Large intestine (tissue), 3 donors: ENCODE results near the gene TAOK3. TPM values are rescaled to one million over a fixed set of nuclear protein-coding genes. Genes with fewer than 3 reads are reported as not detected.
A peak's percentile ranks its signal among the peaks of the same experiment; 100 is the strongest.

Experiments
- DNase-seq, 2 donors: peaks; one replicate each; pipeline versions ENCODE4 v3.0.0 to v3.0.0-alpha.2; 2013
- H3K27ac ChIP-seq: one replicate; pipeline ENCODE4 v1.5.1; 2013; ENCODE audit warnings: low read length
- H3K27me3 ChIP-seq: 2 replicates; pipeline ENCODE4 v1.6.1; 2013; ENCODE audit warnings: low read length; ENCODE audit not compliant: control insufficient read depth, insufficient read depth
- H3K36me3 ChIP-seq: 2 replicates; pipeline ENCODE4 v1.6.1; 2013; ENCODE audit warnings: low read length; ENCODE audit not compliant: control insufficient read depth, insufficient read depth
- H3K4me1 ChIP-seq: one replicate; pipeline ENCODE4 v1.6.1; 2013; ENCODE audit warnings: low read length; ENCODE audit not compliant: control insufficient read depth, insufficient read depth
- H3K4me3 ChIP-seq: one replicate; pipeline ENCODE4 v1.5.1; 2013; ENCODE audit warnings: low read length
- H3K9me3 ChIP-seq: one replicate; pipeline ENCODE4 v1.6.1; 2013; ENCODE audit warnings: mild to moderate bottlenecking, low read depth, low read length, moderate library complexity; ENCODE audit not compliant: control insufficient read depth
- WGBS: methylation state at CpG from one replicate; pipeline ENCODE4 v1.1.5; 2013; ENCODE audit warnings: low lambda C conversion rate; ENCODE audit not compliant: insufficient coverage; 5-methylcytosine and 5-hydroxymethylcytosine counted together
- polyA plus RNA-seq: library from polyadenylated mRNA; unstranded; fragments of 120-200 nt; gene quantifications from one replicate; pipeline ENCODE4 v1.2.1, GENCODE V29; 2013

Gene TAOK3
- polyA plus RNA-seq, 1 donor = 44.7 TPM

DNA sequence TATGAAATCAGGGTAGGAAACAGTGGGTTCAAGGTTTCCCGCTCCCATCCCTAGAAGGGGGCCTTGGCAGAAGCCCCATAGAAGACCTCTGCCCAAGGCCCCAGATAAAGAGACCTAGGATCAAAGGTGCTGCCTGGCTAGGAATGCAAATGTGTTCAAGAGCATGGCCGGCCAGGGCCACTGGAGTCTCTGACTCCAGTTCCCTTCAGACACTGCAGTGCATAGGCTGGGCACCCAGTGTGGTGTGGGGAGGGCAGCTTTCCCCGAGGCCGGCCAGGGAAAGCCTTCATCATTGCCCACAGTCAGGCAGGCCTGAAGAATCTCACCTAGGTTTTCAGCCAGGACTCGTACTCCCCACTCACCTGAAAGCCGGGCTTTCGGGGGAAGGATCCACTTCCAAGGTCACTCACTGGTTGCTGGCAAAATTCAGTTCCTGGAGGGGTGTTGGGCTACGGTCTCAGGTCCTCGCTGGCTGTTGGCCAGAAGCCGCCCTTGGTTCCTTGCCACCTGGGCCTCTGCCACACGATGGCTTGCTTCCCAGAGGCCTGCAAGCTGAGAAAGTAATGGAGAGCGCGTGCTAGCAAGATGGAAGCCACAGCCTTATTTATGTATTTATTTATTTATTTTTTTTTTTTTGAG, 246.5 kb downstream of the TAOK3 start:
- no peak overlapping the region for H3K27ac ChIP-seq
- peaks cover 5% of the 10 kb centered on the region for H3K4me1 ChIP-seq
- no CpG with 5 or more reads among the region's 13 CpGs for WGBS
- no peaks in the 10 kb centered on the region for H3K9me3 ChIP-seq
- H3K27me3 ChIP-seq = no peaks in the 10 kb centered on the region
- H3K36me3 ChIP-seq = no peaks in the 10 kb centered on the region
- DNase-seq = no peak
- H3K4me3 ChIP-seq = no peak overlapping the region

DNA sequence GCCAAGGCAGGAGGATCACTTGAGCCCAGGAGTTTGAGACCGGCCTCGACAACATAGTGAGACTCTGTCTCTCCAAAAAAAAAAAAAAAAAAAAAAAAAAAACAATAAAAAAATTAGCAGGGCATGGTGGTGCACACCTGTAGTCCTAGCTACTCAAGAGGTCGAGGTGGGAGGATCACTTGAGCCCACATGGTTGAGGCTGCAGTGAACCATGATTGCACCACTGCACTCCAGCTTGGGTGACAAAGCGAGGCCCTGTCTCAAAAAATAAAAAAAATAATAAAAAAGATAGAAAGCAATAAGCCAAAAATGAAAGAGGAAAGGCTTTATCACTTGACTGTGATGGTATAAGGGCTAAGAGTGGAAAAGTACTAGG, 247.0 kb downstream of the TAOK3 start:
- WGBS = 100% methylated on average over 1 of the region's 4 CpGs
- Histone ChIP-seq H3K27ac (no peak overlapping the region), H3K9me3 (no peaks in the 10 kb centered on the region), H3K36me3 (no peaks in the 10 kb centered on the region), H3K4me3 (no peak overlapping the region), H3K27me3 (no peaks in the 10 kb centered on the region), H3K4me1 (peaks cover 5% of the 10 kb centered on the region)
- no peak for DNase-seq

DNA sequence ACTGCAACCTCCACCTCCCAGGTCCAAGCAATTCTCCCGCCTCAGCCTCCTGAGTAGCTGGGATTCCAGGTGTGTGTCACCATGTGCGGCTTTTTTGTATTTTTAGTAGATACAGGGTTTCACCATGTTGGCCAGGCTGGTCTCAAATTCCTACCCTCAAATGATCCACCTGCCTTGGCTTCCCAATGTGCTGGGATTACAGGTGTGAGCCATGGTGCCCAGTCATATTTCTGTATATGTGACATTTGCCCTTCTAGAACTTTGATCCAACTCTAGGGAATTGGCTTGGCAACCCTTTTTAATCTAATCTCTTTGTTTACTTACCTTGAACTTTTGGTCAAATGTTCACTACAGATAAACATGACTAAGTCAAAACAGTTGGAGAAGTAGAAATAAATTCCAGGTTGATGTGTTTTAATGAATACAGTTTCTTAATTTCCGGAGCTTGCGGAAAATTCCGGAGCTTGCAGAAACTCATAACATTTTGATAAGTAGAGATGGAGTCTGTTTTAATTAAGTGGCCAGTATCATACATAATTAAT, 248.3 kb downstream of the TAOK3 start:
- Histone ChIP-seq H3K27me3 (no peaks in the 10 kb centered on the region), H3K27ac (no peak overlapping the region), H3K36me3 (no peaks in the 10 kb centered on the region), H3K4me3 (no peak overlapping the region), H3K4me1 (peaks cover 9% of the 10 kb centered on the region), H3K9me3 (no peaks in the 10 kb centered on the region)
- peak in 1 of 2 donors; percentile 24 for DNase-seq
- WGBS = no CpG with 5 or more reads among the region's 5 CpGs

DNA sequence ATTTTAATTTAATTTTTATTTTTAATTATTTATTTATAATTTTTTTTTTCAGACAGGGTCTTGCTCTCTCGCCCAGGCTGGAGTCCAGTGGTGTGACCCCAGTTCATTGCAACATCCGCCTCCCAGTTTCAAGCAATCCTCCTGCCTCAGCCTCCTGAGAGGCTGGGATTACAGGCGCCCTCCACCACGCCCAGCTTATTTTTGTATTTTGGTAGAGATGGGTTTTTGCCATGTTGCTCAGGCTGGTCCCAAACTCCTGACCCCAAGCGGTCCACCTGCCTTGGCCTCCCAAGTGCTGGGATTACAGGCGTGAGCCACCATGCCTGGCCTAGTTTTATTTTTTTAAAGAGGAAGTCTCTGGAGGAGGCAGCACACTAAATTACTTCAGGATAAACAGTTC, 250.4 kb downstream of the TAOK3 start:
- H3K4me3 ChIP-seq = no peak overlapping the region
- WGBS = 100% methylated on average over 2 of the region's 6 CpGs
- H3K9me3 ChIP-seq = no peaks in the 10 kb centered on the region
- no peak overlapping the region for H3K27ac ChIP-seq
- no peaks in the 10 kb centered on the region for H3K27me3 ChIP-seq
- H3K4me1 ChIP-seq = peaks cover 9% of the 10 kb centered on the region
- no peaks in the 10 kb centered on the region for H3K36me3 ChIP-seq
- no peak for DNase-seq

DNA sequence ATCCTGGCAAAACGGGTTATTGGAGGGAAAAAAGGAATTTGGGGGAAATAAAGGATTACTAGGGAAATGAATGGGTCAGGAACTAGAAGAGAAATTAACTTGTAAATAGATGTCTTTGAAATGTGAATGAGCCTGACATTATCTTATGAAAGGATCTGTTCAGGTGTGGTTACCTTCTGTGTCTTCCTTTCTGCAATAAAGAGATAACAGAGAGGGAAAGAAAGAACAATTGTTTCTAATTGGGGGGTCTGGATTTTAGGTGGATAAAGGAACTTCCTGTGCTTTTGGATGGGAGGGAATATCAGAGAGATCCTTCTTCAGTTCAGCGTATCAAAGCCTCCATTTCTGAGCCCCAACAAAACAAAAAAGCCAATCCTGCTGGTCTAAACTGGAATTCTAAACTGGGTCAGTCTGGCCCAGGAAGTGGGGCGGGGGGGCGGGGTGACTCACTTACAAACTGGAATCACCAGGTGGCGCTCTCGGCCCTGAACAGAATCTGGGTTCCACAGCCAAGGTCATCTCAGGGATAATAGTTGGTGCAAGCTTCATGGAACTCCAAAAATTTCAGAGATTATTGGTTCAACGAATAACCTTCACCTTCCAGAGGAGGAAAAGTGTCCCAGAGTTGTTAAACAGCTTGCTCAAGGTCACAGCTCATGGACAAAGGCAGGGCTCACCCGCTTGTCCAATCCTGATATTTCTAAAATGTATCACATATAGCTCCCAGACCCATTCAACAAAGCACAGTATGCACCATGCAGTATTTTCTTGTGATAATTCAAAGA, 251.9 kb downstream of the TAOK3 start:
- Histone ChIP-seq H3K27ac (no peak overlapping the region), H3K4me1 (peaks cover 10% of the 10 kb centered on the region), H3K4me3 (no peak overlapping the region), H3K27me3 (no peaks in the 10 kb centered on the region), H3K36me3 (no peaks in the 10 kb centered on the region), H3K9me3 (no peaks in the 10 kb centered on the region)
- DNase-seq = peak in 1 of 2 donors; percentile 57
- WGBS = 38% methylated on average over 1 of the region's 8 CpGs

DNA sequence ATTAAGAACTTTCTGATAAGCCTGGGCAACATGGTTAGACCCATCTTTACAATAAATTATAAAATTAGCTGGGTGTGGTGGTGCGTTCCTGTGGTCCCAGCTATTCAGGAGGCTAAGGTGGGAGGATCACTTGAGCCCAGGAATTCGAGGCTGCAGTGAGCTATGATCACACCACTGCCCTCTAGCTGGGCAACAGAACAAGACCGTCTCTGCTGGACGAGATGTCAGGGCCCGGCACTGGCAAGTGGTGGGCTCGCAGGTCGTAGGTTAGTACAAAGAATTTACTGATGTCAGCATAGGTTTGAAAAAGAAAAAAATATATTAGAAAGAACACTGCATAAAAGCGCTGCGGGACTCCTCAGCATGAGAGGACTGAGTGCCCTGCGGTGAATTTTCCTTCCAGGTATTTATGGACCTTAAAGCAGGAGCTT, 253.2 kb downstream of the TAOK3 start:
- peaks cover 9% of the 10 kb centered on the region for H3K4me1 ChIP-seq
- no peaks in the 10 kb centered on the region for H3K27me3 ChIP-seq
- 92% methylated on average over 2 of the region's 10 CpGs for WGBS
- H3K4me3 ChIP-seq = no peak overlapping the region
- no peak for DNase-seq
- no peaks in the 10 kb centered on the region for H3K36me3 ChIP-seq
- H3K9me3 ChIP-seq = no peaks in the 10 kb centered on the region
- no peak overlapping the region for H3K27ac ChIP-seq

DNA sequence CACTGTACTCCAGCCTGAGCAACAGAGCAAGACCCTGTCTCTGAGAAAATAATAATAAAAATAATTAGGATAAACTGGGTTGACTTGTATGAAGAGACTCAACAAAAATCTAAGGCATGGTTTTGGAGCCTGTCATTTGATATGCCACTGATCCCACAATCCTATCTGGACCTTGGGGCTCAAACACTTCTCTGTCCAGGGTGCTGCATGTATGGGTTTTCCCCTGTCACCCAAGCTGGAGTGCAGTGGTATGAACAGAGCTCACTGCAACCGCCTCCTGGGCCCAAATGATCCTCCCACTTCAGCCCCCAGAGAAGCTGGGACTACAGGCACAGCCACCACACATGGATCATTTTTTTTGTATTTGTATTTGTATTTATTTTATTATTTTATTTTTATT, 263.6 kb downstream of the TAOK3 start:
- Histone ChIP-seq H3K4me1 (no peaks in the 10 kb centered on the region), H3K4me3 (no peak overlapping the region), H3K36me3 (no peaks in the 10 kb centered on the region), H3K27me3 (no peaks in the 10 kb centered on the region), H3K9me3 (no peaks in the 10 kb centered on the region), H3K27ac (no peak overlapping the region)
- no CpG with 5 or more reads among the region's 1 CpG for WGBS
- no peak for DNase-seq

DNA sequence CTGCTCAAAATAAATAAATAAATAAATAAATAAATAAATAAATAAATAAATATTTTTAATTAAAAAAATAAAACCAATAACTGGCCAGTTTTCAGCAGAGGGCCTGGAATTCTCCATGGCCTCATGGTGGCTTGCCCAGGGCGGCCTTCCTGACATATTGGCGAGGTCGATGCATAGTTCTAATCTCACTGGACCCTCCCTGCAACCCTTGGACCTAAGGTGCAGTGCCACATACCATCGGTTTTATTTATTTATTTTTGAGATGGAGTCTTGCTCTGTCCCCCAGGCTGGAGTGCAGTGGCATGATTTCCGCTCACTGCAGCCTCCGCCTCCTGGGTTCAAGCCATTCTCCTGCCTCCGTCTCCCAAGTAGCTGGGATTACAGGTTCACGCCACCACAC, 265.0 kb downstream of the TAOK3 start:
- Histone ChIP-seq H3K4me3 (no peak overlapping the region), H3K9me3 (no peaks in the 10 kb centered on the region), H3K27me3 (no peaks in the 10 kb centered on the region), H3K27ac (no peak overlapping the region), H3K36me3 (no peaks in the 10 kb centered on the region), H3K4me1 (no peaks in the 10 kb centered on the region)
- peak in 1 of 2 donors; percentile 39 for DNase-seq
- no CpG with 5 or more reads among the region's 8 CpGs for WGBS

DNA sequence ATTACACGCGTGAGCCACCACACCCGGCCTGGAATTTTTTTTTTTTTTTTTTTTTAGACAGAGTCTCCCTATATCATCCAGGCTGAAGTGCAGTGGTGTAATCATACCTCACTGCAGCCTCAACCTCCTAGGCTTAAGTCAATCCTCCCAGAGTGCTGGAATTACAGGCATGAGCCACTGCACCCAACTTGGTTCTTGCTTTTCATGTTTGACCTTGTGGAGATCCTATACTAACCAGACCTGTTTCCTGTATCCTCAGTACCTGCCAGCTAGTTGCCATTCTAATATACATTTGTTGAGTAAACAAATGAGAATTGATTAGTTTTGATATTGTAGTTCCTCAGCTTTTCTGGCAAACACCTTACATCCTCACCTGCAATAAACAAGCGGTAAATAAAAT, 265.7 kb downstream of the TAOK3 start:
- Histone ChIP-seq H3K27ac (no peak overlapping the region), H3K27me3 (no peaks in the 10 kb centered on the region), H3K4me3 (no peak overlapping the region), H3K9me3 (no peaks in the 10 kb centered on the region), H3K36me3 (no peaks in the 10 kb centered on the region), H3K4me1 (peaks cover 3% of the 10 kb centered on the region)
- no peak for DNase-seq
- no CpG with 5 or more reads among the region's 4 CpGs for WGBS

DNA sequence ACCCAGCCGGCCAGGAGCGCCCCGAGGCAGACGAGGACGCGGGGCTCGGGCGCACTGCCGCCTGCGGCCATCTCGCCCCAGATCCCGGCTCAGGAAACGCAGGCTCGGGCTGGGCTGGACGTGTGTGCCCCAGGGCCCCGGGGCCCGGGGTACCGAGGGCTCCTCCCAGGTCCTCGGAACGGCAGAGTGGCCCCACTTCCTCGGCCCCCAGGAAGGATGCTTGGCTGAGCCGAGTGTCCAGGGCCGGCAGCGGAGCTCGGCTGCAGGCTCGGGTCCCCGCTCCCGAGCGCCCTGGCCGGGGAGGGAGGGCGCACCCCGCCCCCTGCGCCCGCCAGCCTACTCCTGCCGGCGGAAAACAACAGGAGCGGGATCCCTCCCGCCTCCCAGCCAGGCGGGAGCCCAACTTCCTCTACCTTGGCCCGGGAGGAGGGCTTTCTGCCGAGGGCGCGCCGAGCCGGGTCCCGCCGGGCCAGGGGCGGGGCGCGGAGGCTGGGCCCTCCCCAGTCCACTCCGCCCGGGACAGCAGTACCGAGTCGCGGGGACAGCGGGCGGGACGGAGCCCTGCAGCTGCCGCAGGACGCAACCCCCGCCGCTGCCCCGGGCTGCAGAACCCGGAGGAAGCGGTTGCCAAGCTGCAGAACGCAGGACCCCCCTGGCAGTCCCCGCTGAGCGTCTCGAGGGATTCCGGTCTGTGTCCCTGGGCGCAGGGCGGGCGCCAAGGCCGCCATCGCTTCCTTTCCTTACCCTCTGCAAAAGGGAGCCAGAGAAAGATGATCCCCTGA, 268.9 kb downstream of the TAOK3 start, which contains the start of gene VSIG10:
Gene VSIG10 (minus strand): TSS at position 411 of the 782 bp plus-strand sequence. CDS start 340 bp downstream, at position 71.
- no CpG with 5 or more reads among the region's 75 CpGs for WGBS
- H3K27ac ChIP-seq = peak within 1 kb of the TSS; percentile 76

More for the DNA sequence above, 268.9 kb downstream of the TAOK3 start, which contains the start of gene VSIG10:
- peak; percentile 50 to 83 for DNase-seq
- Histone ChIP-seq H3K27me3 (no peaks in the 10 kb centered on the region), H3K36me3 (no peaks in the 10 kb centered on the region), H3K4me3 (peak within 1 kb of the TSS; percentile 72), H3K9me3 (no peaks in the 10 kb centered on the region), H3K4me1 (peaks cover 9% of the 10 kb centered on the region)
